GM12801 (cell line): Measurements from ENCODE around the gene PLXDC2.
A peak's percentile ranks its signal among the peaks of the same experiment; 100 is the strongest.

Experiments
- CTCF ChIP-seq: IDR thresholded peaks from one replicate; pipeline ENCODE4 v1.5.1; 2011; ENCODE audit warnings: control low read depth; ENCODE audit not compliant: insufficient read length; ENCODE audit errors: extremely low read depth

Gene PLXDC2

GRCh38 chr10:19783721-19784120 lies 32.5 kb upstream of the PLXDC2 start:
- no peak for TF ChIP-seq CTCF

DNA sequence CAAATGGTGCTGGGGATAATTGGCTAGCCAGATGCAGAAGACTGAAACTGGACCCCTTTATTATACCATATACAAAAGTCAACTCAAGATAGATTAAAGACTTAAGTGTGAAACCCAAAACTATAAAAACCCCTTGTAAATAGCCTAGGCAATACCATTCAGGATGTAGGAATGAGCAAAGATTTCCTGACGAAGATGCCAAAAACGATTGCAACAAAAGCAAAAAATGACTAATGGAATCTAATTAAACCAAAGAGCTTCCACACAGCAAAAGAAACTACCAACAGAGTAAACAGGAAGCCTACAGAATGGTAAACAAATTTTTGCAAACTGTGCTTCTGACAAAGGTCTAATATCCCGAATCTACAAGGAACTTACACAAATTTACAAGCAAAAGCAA lies 30.9 kb upstream of the PLXDC2 start:
- TF ChIP-seq CTCF, result no peak

DNA sequence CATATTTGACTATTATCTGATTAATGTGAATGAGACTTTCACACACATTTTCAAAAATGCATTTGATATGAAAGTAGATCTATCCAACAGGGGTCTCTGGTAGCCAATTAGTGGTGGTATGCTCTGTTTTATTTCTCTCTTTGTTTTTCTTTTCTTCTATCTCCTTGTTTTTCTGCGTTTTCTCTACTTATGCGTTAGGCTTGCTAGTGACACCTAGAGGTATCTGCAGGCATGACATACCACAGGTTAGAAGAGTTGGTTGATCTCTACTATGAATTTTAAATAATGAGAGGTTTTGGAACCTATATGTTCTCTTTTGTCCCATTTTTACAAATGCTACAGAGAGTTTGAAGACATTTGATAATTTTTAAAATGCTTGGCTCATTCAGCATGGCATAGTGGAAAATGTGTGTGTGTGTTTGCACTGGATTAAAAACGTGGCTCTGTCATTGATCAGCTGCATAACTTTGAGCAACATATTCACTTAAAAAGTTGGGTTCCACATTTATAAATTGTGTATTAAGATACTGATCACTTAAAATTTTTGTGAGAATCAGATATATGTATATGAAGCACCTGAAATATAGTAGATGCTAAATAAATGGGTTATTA lies 28.1 kb upstream of the PLXDC2 start:
- peak; percentile 71 for TF ChIP-seq CTCF

DNA sequence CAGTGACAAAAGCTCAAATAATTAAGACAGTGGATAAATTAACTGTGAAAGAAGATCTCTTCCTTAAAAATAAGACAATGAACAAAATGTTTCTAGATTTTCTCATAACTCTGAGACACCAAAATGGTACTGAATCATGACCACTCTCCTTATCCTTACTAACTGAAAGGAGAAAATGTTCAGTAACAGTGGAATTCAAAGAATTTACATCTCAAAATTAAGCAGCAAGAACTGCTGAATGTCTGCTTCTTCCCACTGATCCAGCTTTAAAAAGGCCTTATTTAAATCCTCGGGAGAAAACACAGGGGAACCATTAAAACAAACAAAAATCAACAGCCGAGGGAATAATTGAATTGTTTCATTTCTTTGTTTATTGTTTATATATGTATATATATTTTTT lies 27.3 kb upstream of the PLXDC2 start:
- TF ChIP-seq CTCF, result no peak

DNA sequence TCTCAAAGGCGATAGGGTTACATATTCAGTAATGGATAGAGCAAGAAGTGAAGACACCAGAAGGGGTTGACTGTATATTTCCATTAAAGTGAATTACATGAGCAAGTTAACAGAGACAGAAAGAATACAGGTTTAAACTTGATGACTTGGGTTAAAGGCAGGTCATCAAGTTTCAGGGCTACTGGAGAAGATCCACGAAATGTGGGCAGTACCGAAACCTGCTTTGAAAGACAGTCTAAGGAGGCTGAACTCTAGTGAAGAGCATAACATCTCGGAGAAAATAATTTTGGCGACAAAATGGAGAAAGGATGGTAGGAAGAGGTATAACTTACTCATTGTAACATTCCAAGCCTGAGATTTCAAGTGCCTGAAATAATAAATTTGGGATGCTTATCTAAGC lies 26.6 kb upstream of the PLXDC2 start:
- TF ChIP-seq CTCF, result no peak

DNA sequence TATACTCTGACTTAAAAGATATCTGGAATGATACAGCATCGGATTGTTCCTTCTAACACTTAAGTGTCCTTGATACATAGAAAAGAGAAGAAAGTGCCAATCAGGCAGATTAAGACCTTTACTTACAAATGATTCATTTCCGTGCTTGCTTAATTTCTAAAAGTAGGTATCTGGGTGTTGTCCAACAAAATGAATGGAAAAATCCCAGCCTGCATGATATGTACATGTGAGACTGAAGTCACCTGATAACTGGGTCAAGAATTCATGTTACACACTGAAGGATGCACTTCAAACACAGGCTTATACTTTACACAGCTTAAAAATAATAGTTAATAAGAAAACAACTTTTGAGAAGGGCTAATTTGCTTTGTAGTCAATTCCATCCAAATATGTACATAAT lies 25.2 kb upstream of the PLXDC2 start:
- TF ChIP-seq CTCF, result no peak

DNA sequence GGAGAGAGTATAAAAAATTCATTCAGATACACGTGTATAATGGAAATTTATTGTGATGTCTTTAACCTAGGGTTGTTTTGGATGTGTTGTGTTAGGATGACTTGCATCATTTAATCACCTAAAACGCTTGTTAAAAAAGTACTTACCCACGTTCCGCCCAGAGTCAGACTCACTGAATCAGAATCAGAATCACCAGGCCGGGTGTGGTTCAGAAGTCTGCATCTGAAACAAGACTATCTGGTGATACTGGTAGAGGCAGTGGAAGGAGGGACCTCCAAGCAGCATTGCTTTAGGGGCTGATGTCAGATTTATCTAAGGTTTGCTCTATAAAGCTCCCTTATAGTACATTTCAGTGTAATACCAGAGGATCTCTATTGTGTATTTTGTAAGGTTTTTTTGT lies 20.5 kb upstream of the PLXDC2 start:
- no peak for TF ChIP-seq CTCF

GRCh38 chr10:19800161-19800560 lies 16.1 kb upstream of the PLXDC2 start:
- no peak for TF ChIP-seq CTCF
